ENCODE data around the gene NFIX.

NFIX gene

DNA sequence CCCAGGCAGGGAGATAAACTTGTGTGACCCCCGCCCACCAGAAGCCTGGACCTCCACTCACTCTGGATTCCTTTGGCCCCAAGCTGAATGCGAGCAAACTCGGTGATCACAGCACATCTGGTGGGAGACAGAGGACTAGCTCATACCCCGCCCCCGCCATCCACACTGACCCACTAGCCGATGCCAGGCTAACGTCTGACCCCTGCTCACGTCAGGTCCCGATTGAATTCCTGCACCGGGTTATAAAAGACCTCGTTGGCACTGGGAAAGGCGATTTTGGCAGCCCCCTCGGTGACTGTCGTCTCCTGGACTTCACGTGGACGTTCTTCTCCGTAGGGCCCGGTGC, 120.6 kb downstream of the NFIX start:
- no peak for DNase-seq

DNA sequence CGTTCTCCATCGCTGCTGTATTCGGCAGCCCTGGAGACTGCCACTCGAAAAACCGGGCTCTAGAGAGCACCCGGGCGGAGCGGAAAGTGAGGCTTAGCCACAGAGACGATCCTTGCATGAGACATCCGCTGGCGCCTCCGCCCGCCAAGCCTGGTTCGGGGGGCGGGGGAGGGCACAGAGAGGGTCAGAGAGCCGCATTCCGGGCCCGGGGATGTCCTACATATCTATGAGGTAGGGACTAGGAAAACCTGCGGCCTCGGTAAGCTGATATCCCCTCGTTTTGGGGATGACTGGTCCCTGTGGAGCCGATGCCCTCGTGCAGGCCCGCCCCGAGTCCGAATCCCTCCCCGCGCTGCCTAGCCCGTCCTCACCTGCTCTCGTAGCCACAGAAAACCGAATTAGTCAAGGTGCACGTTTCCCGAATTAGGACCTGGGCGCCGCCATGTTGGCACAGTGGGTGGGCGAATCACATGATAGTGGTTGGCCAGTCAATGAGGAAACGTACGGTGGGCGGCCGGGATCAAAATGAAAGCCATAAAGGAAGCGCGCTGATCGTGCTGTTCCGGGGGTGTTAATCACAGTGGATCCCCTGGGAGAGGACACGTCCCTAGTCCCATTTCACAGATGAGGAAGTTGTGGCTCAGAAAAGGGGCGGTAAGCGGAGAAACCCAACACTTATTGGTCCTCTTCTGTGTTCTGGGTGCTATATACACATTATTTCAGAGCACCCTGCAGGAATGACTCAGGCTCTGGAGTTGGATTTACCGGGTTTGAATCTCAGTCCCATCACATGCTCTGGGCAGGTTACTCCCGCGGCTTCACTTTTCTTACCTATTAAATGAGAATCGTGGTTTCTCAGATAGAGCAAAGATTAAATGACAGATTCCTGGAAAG, 121.3 kb downstream of the NFIX start, which contains the start of gene TRMT1:
Gene TRMT1, minus strand, starts transcription at position 459 of the 894 bp plus-strand sequence. Its CDS starts 341 bp downstream, at position 118.
- peak; percentile 93 for DNase-seq

- DNase-seq: no peak
Measured at GRCh38 chr19:13117176-13117771, 122.0 kb downstream of the NFIX start.

- peak; percentile 79 for DNase-seq
Measured at GRCh38 chr19:13117772-13118423, 122.6 kb downstream of the NFIX start, which contains the start of gene NACC1. Gene NACC1 (plus strand): TSS chr19:13118264. CDS start chr19:13135208, 16,944 bp downstream.

GRCh38 chr19:13118424-13119193, 123.3 kb downstream of the NFIX start:
- DNase-seq: no peak

DNA sequence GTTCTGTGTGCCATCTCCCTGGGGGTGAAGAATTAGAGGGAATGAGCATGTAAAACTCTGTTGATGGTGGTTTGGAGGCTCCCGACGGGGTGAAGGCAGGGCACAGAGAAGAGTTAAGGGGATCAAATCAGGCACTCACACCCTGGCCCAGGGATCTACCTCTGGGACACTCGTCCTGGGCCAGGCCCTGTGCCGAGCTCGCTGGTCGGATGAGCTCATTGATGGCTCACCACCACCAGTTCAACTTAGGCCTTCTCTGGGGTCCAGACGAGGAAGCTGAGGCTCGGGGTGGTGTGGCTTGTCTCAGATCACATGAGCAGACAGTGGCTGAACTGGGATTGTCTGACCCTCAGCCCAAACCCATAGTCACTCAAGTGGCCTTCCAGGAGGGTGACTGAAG, 124.4 kb downstream of the NFIX start:
- no peak for DNase-seq

GRCh38 chr19:13120031-13120430, 124.8 kb downstream of the NFIX start:
- no peak for DNase-seq

GRCh38 chr19:13120817-13121216, 125.5 kb downstream of the NFIX start:
- no peak for DNase-seq

GRCh38 chr19:13121551-13122274, 126.4 kb downstream of the NFIX start:
- no peak for DNase-seq

- DNase-seq: no peak
Measured at GRCh38 chr19:13122275-13122878, 127.1 kb downstream of the NFIX start.

DNA sequence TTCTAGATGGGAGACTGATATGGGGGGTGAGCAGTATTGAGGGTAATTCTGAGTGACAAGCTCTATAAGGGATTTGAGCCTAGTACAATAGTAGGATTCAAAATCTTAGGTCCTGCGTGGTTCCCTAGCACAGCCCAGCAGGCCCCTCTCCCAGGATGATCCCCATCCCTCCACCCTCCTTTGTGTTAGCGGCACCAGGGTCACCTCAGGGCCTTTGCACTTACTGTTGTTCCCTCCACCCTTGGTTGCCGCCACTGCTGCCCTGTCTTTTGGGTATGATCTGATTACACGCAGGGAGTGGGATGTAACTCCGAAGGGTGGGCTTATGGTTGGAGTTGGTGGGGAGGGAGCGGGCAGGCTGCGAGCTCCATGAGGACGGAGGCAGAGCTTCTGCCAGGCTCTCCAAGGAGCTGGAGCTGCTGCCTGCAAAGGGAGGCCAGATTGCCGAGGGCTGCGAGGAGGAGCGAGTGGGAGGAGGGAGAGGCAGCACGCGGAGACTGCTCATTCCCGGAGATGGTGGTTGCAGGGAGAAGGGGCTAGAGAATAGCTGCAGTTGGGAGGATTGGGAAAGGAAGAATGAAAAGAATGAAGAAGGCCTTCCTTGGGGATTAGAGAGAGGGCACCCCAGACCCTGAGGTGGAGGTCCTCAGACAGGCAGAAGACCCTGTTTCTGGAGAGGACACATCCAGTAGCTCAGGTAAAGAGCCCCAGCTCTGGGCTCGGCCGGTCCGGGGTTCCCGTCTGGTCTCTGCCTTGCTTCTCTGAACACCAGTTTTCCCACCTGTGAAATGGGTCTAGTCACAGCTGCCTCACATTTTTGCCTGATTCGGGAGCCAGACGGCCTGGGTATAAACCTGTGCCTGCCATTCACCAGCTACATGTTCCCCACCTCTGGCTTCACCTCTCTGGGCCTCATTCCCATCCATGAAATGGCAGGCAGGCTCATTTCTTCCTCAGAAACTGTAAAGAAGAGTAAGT, 128.0 kb downstream of the NFIX start:
- no peak for DNase-seq

- DNase-seq: no peak
Measured at GRCh38 chr19:13127051-13127450, 131.8 kb downstream of the NFIX start.

GRCh38 chr19:13127811-13128575, 132.7 kb downstream of the NFIX start:
- DNase-seq: no peak

DNA sequence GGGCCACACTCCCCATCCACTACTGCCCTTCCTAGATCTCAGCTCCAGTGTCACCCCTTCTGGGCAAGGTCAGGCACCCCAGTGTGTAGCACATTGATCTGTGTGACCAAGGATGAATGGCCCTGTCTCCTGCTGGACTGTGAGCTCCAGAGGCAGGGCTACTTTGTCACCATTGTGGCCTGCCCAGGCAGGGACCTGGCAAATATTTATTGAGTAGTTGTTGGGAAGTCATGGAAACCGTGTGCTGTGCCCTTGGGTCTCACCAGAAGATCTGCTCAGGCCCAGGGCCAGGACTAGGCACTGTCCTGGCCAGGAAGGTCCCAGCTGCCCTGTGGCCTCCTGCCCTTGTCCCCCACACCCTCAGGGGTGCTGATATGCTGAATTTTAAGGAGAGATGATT, 133.3 kb downstream of the NFIX start:
- DNase-seq: no peak

- no peak for DNase-seq
Measured at GRCh38 chr19:13129384-13129783, 134.1 kb downstream of the NFIX start.

GRCh38 chr19:13130886-13131490, 135.7 kb downstream of the NFIX start:
- DNase-seq: no peak

GRCh38 chr19:13132471-13133180, 137.4 kb downstream of the NFIX start:
- no peak for DNase-seq

GRCh38 chr19:13133241-13133870, 138.1 kb downstream of the NFIX start:
- DNase-seq: no peak
